WTC11 (cell line): ENCODE results near the gene WDFY3. TPM values are rescaled to one million over a fixed set of nuclear protein-coding genes. Genes with fewer than 3 reads are reported as not detected.

ENCODE experiments used
- ATAC-seq: fragments of 200-7000 bp; cut with Tn5 transposase; 2 replicates; pipeline ENCODE4 v1.10.0; 2021; ENCODE audit warnings: mild to moderate bottlenecking, moderate library complexity
- CTCF ChIA-PET: fragments of 300-600 bp; sonication (Branson Sonifier 250); formaldehyde crosslinking; loops from one replicate; lab custom pipeline; 2021; ENCODE audit warnings: antibody characterized with exemption; lab: Charles Lee
- POLR2A ChIA-PET: fragments of 350-600 bp; sonication (Branson Sonifier 250); formaldehyde crosslinking; loops from one replicate; lab custom pipeline; 2021; ENCODE audit warnings: antibody characterized with exemption; lab: Charles Lee
- DNase-seq: peaks from one replicate; pipeline ENCODE4 v3.0.0; 2021; ENCODE audit warnings: low spot score
- H3K27ac Mint-ChIP-seq: 2 replicates; pipeline ENCODE4 v1.8.0; 2021; ENCODE audit warnings: mixed read lengths
- H3K27me3 Mint-ChIP-seq: 2 replicates; pipeline ENCODE4 v1.8.0; 2021; ENCODE audit warnings: low read depth, mild to moderate bottlenecking, moderate library complexity, mixed read lengths
- H3K36me3 Mint-ChIP-seq: 2 replicates; pipeline ENCODE4 v1.8.0; 2021; ENCODE audit warnings: mixed read lengths
- H3K4me1 Mint-ChIP-seq: 2 replicates; pipeline ENCODE4 v1.8.0; 2022; ENCODE audit warnings: mixed read lengths
- H3K4me3 Mint-ChIP-seq: 2 replicates; pipeline ENCODE4 v1.8.0; 2021; ENCODE audit warnings: mild to moderate bottlenecking, moderate library complexity, mixed read lengths
- H3K9me3 Mint-ChIP-seq: 2 replicates; pipeline ENCODE4 v1.8.0; 2021; ENCODE audit warnings: mixed read lengths
- ATF3 ChIP-seq: sonication (generic); formaldehyde crosslinking; conservative IDR thresholded peaks from 2 replicates; pipeline ENCODE4 v1.8.1; 2022; ENCODE audit warnings: mild to moderate bottlenecking, missing genetic modification reagents
- CTCF ChIP-seq: fragments of 200-600 bp; IDR thresholded peaks from 2 replicates; pipeline ENCODE4 v1.8.0; 2022; ENCODE audit warnings: antibody characterized with exemption
- E2F1 ChIP-seq: sonication (generic); formaldehyde crosslinking; IDR thresholded peaks from 2 replicates; pipeline ENCODE4 v1.8.0; 2022; ENCODE audit warnings: mild to moderate bottlenecking, missing genetic modification reagents
- FOXP4 ChIP-seq: sonication (generic); formaldehyde crosslinking; IDR thresholded peaks from 2 replicates; pipeline ENCODE4 v1.8.0; 2022; ENCODE audit warnings: mild to moderate bottlenecking, missing genetic modification reagents
- GRHL2 ChIP-seq: fragments of 250-450 bp; sonication (Bioruptor Pico); IDR thresholded peaks from 2 replicates; pipeline ENCODE4 v1.8.0; 2022; ENCODE audit warnings: mild to moderate bottlenecking, moderate library complexity; ENCODE audit not compliant: insufficient replicate concordance, severe bottlenecking
- HMGXB4 ChIP-seq: sonication (generic); formaldehyde crosslinking; IDR thresholded peaks from 2 replicates; pipeline ENCODE4 v1.8.1; 2023; ENCODE audit warnings: mild to moderate bottlenecking, moderate library complexity, missing genetic modification reagents
- IRF1 ChIP-seq: sonication (generic); formaldehyde crosslinking; IDR thresholded peaks from 2 replicates; pipeline ENCODE4 v1.8.0; 2023; ENCODE audit warnings: missing genetic modification reagents
- JUN ChIP-seq: sonication (generic); formaldehyde crosslinking; IDR thresholded peaks from 2 replicates; pipeline ENCODE4 v1.8.0; 2023; ENCODE audit warnings: mild to moderate bottlenecking, missing genetic modification reagents
- MAX ChIP-seq: sonication (generic); formaldehyde crosslinking; IDR thresholded peaks from 2 replicates; pipeline ENCODE4 v1.8.0; 2022; ENCODE audit warnings: mild to moderate bottlenecking, missing genetic modification reagents
- NFATC4 ChIP-seq: fragments of 250-450 bp; sonication (Bioruptor Pico); IDR thresholded peaks from 2 replicates; pipeline ENCODE4 v1.9.0; 2021; ENCODE audit warnings: mild to moderate bottlenecking
- NR1H2 ChIP-seq: sonication (generic); formaldehyde crosslinking; IDR thresholded peaks from 2 replicates; pipeline ENCODE4 v1.9.0; 2021; ENCODE audit warnings: mild to moderate bottlenecking, moderate library complexity, missing genetic modification reagents
- NR3C1 ChIP-seq: sonication (generic); formaldehyde crosslinking; conservative IDR thresholded peaks from 2 replicates; pipeline ENCODE4 v1.8.1; 2023; ENCODE audit warnings: low read depth, mild to moderate bottlenecking, missing genetic modification reagents
- PRRX2 ChIP-seq: fragments of 250-450 bp; sonication (Bioruptor Pico); IDR thresholded peaks from 2 replicates; pipeline ENCODE4 v1.8.0; 2021; ENCODE audit warnings: mild to moderate bottlenecking
- RORB ChIP-seq: fragments of 250-450 bp; sonication (Bioruptor Pico); IDR thresholded peaks from 2 replicates; pipeline ENCODE4 v1.9.0; 2021; ENCODE audit warnings: mild to moderate bottlenecking
- SMAD3 ChIP-seq: sonication (generic); formaldehyde crosslinking; IDR thresholded peaks from 2 replicates; pipeline ENCODE4 v1.8.0; 2022; ENCODE audit warnings: missing genetic modification reagents, mild to moderate bottlenecking, borderline replicate concordance
- TCF7 ChIP-seq: sonication (generic); formaldehyde crosslinking; IDR thresholded peaks from 2 replicates; pipeline ENCODE4 v1.8.0; 2022; ENCODE audit warnings: mild to moderate bottlenecking, low read depth, missing genetic modification reagents, moderate library complexity
- TEAD1 ChIP-seq: sonication (generic); formaldehyde crosslinking; IDR thresholded peaks from 2 replicates; pipeline ENCODE4 v1.8.0; 2022; ENCODE audit warnings: mild to moderate bottlenecking, missing genetic modification reagents
- USF2 ChIP-seq: sonication (generic); formaldehyde crosslinking; IDR thresholded peaks from 2 replicates; pipeline ENCODE4 v1.8.1; 2023; ENCODE audit warnings: mild to moderate bottlenecking, missing genetic modification reagents, moderate library complexity
- ZNF121 ChIP-seq: sonication (generic); formaldehyde crosslinking; IDR thresholded peaks from 2 replicates; pipeline ENCODE4 v1.8.0; 2023; ENCODE audit warnings: missing genetic modification reagents
- ZNF263 ChIP-seq: sonication (generic); formaldehyde crosslinking; IDR thresholded peaks from 2 replicates; pipeline ENCODE4 v1.8.1; 2022; ENCODE audit warnings: low read depth, mild to moderate bottlenecking, moderate library complexity, missing genetic modification reagents
- ZNF281 ChIP-seq: sonication (generic); formaldehyde crosslinking; IDR thresholded peaks from 2 replicates; pipeline ENCODE4 v1.8.0; 2023; ENCODE audit warnings: mild to moderate bottlenecking, missing genetic modification reagents
- ZNF425 ChIP-seq: fragments of 250-450 bp; sonication (Bioruptor Pico); conservative IDR thresholded peaks from 2 replicates; pipeline ENCODE4 v1.9.0; 2021; ENCODE audit warnings: mild to moderate bottlenecking
- total RNA-seq: library from RNA; stranded (reverse); gene quantifications from 3 replicates; pipeline ENCODE4 v1.2.3, GENCODE V29; 2021

Gene WDFY3
- total RNA-seq, 1 experiment from 2014 or later, result 77.2 TPM

- TF ChIP-seq GRHL2, result no peak
- no peak for TF ChIP-seq IRF1 (CRISPR knock-in tag)
- no peak for TF ChIP-seq PRRX2 (CRISPR knock-in tag)
- no peak for TF ChIP-seq ZNF281 (CRISPR knock-in tag)
- no peak for TF ChIP-seq CTCF
- no peak for TF ChIP-seq RORB (CRISPR knock-in tag)
- no peak for TF ChIP-seq NFATC4 (CRISPR knock-in tag)
- no peak for TF ChIP-seq ZNF263 (CRISPR knock-in tag)
- TF ChIP-seq USF2 (CRISPR knock-in tag), result no peak
- no peak for TF ChIP-seq JUN
- TF ChIP-seq NR1H2, result no peak
- no peak for TF ChIP-seq TEAD1
- no peak for TF ChIP-seq ZNF121 (CRISPR knock-in tag)
- no peak for TF ChIP-seq MAX (CRISPR knock-in tag)
- no peak for TF ChIP-seq E2F1 (CRISPR knock-in tag)
- TF ChIP-seq, all 79 proteins: peak for 0
These were observed 50.3 kb downstream of the WDFY3 start (continued) for GRCh38 chr4:84916227-84916626.

- Mint-ChIP-seq H3K4me1 (peaks cover 34% of the 10 kb centered on the region), H3K27ac (0 out of 2 replicates have a peak overlapping the region, but pooled peaks have one; percentile 80), H3K9me3 (peaks cover 24% of the 10 kb centered on the region), H3K27me3 (no peaks in the 10 kb centered on the region), H3K36me3 (peaks cover 34% of the 10 kb centered on the region), H3K4me3 (no peak overlapping the region)
- no peak for ATAC-seq
- ChIA-PET POLR2A (no interaction called here), CTCF (no interaction called here)
- no peak for DNase-seq
- TF ChIP-seq NFATC4 (CRISPR knock-in tag) (no peak), FOXP4 (no peak), SMAD3 (CRISPR knock-in tag) (no peak), TCF7 (CRISPR knock-in tag) (no peak), NR3C1 (CRISPR knock-in tag) (no peak), HMGXB4 (CRISPR knock-in tag) (no peak), ATF3 (no peak), ZNF425 (no peak)
These were observed 51.1 kb downstream of the WDFY3 start for GRCh38 chr4:84915396-84915780.
